Activated gamma-delta T cell treated with anti-CD3 and anti-CD28 coated beads, Interleukin-2, amount 50 U/mL, for 16 hours (primary cell): ENCODE results near the gene AFF3.

ENCODE experiments used
- DNase-seq: peaks from one replicate; pipeline ENCODE4 v3.0.0-alpha.2; 2020; ENCODE audit warnings: low read depth

Gene AFF3

DNA sequence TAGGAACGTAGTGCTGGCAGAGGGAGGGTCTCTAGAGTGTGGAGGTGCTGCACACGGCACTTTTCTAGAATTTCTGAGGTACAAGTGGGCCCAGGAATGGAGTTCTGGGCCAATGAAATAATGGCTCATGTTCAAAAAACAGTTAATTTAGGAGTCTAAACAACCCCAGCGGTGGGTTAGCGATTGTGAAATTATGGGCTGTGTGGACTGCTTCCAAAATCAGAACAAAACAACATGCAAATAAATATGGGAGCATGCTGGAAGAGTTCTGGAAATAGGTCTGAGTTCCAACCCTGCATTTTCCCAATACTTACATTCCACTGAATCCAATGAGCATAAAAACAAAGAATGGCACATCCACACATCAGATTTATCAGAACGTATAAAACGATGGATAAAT lies 317.6 kb downstream of the AFF3 start:
- no peak for DNase-seq

DNA sequence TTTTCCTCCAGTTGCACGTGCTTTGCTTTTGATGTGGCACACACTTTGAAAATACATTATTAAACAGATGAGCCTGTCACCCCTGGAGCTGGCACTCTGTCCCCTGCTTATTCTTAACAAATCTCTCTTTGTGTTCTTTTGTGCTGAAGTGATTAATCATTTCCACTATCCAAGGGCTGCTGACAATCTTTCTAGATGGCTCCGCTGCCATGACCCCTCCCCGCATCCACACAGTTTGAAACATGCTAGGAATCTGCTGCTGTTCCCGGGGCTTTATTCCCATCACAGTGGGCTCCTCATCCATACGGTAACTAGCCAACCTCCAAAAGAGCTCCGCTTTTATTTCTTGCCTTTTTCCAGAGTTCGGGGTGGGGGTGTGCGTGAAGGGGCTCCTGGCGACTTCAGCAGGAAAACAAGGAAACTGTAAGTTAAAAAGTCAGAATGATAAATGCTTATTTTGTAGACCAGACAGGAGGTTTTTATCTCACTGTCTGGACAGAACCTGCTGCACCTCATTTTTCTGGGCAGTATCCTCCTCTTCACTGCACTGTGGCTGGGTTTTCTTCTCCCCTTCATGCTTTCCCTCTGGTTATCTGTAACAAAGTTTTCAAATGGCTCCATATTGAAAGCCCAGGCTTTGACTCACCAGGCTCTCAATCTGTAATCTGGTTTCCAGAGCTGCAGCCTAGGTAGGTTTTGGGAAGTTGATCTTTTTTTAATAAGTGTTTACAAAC lies 319.7 kb downstream of the AFF3 start:
- no peak for DNase-seq

DNA sequence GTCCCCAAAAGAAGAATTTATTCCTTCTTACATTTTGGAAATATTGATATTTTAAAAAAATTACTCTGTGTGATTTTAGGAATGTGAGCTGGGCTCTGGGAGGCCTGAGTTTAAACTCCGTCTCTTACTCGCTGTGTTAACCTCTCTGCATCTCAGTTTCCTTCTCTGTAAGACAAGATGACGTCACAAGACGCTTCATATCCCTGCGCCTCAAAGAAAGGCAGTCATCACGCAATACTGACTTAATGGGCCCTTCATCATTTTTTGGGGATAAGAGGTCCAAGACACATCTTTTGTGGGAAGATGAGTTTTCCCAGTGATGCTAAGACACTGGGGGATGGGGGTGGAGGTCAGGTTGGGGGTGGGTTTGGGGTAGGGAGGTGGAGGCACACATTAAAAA lies 320.4 kb downstream of the AFF3 start:
- no peak for DNase-seq

DNA sequence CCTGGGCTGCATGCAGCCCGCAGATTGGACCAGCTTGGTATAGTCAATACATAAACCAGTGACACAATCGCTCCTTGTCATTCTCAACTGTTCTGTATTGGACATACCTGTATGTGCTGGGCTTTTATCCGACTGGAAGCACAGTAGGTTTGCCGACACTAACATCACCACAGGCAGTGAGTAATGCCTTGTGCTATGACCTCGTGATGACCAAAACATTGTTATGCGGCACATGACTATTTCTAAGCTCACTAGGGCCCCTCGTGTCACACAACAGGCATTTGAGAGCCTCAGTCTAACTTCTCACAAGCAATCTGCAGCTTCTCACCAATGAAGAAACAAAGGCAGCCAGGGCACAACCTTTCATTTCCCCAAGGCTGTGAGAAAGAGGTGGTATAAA lies 320.8 kb downstream of the AFF3 start:
- no peak for DNase-seq

DNA sequence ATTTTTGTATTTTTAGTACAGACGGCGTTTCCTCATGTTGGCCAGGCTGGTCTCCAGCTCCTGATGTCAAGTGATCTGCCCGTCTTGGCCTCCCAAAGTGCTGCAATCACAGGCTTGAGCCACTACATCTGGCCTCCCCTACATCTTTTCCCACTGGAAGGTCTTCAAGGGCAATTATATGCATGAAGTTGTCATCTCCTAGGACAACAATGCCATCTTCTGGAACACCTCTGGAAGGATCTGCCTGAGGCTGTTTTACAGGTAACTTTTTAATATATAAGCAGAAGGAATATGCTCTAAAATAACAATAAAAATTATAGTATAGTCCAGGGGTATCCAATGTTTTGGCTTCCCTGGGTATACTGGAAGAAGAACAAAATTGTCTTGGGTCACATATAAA lies 321.4 kb downstream of the AFF3 start:
- DNase-seq = no peak

DNA sequence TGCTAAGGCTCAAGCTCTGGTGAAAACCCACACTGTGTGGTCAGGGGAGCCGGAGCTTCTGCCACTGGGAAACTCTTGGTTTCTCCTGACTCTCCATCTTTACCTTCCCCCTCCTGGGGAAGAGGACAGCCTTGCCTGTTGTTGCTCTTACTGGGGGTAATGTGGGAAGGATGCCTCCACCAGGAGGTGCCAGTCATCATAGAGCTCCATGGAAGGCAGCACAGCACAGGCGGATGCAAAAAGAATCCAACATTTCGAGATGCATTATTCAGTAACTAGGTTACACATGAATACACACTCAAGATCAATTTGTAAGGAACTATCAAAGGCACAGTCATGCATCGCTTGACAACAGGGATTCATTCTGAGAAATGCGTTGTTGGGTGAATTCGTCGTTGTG lies 322.6 kb downstream of the AFF3 start:
- DNase-seq = no peak

DNA sequence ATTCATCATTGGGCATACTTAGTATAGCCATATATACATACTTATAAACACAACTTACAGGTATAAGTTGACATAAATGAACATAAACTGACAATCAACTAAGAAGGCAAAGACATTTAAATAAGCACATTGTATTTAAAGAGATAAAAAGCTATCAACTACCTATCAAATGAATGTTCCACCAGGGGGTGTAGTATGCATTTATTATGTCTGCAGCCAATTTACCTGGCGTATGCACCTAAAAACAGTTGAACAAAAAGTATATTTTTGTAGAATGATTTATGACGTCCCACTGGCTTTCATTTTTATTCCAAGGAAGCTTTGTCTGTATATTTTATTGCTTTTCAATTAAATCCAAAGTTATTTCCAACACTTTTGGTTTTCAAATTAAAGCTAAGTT lies 323.5 kb downstream of the AFF3 start:
- DNase-seq = no peak

DNA sequence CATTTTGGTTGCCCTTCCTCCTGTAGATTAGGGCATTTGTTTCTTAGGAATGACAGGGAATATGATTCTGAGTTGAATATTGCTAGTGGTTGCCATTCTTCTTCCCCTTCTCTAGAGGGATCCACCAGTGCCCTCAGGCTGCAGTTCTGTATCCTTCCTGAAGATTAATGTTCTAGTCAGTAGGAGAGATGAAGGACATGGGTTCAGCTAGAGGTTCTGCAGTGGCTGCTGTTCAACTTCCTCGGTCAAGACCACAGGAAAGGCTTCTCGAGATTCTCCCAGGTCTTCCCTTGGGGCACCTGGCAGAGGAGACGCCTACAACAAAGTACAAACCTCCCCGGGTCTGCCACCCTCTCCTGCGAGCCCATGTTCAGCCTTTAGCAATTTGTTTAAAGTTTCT lies 325.5 kb downstream of the AFF3 start:
- DNase-seq = no peak

DNA sequence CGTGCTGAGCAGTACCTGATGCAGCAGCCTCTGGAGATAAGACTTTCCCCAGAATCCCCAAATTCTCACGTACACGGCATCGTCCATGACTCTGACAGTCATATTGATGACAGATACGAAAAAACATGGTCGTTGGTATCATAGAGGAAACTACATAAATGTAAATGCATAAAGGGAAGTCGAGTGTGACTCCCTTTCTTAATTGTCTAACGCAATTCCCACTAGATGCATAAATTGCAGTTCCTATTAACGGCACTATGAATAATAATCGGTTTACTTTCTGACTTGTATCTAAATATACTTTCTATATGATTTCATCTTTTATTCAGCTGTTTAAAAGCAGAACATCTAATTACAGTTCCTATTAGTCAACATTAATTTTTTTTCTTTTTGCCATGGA lies 330.0 kb downstream of the AFF3 start:
- no peak for DNase-seq

DNA sequence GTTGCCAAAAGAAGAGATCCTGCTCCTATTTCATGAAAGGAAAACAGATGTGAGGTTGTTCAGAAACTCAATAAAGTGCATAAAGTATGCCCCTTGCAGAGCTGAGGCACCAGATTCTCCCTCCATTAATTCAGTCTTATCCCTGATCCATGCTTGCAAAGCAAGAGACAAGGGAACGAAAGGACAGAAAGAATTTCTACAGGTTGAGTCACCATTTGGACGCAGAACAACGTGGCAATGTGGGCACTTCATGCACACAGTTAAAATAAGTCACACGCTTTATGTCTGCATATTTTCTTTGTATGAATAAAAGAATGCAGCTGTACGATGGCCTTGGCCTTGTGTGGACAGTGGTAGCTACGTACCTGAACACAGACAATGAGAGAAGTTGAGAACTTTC lies 330.8 kb downstream of the AFF3 start:
- DNase-seq = no peak

DNA sequence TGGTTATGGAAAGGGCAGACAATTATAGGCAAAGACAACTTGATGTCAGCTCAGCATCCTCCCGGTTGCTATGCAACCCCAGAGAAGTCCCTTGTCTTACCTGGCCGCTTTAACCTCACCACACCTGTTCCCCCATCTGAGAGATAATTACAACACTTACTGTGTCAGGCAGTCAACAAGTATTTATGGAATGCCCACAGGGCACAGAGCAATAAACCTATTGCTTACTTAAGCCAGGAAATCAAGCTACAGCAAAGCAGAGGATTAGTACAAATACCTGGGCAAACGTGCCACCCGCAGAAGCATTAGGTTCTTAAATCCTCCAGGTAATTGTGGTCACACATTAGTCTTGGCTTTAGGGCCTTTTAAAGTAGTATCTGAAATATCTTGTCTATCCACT lies 332.2 kb downstream of the AFF3 start:
- DNase-seq = no peak

DNA sequence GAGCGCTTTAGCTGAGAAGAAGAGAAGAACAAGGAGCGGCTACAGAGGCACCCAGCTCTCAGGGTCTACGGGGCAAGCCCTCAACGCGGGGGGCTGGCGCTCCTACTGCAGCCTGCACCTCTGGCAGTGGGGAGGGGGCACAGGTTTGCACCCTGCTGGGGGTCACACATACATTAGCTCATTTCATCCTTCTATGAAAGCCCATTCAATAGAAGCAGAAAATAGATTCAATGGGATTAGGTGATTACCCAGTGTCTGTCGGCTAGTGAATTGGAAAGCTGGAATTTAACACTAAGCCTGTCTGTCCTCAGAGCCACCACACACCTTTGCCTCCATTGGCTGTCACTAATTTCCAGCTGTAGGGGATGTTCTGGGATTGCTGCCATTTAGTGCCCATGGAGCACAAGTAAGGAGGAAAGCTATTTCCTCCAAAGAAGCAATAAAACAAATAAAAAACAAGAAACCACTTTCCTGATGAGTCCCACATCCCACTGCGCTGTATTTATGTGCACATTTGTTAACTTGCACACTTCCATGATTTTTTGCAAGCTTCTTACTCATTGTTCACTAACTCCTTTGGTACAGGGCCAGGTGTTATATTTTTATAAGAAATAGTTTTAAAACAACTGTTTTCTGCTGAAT lies 333.0 kb downstream of the AFF3 start:
- DNase-seq = no peak

DNA sequence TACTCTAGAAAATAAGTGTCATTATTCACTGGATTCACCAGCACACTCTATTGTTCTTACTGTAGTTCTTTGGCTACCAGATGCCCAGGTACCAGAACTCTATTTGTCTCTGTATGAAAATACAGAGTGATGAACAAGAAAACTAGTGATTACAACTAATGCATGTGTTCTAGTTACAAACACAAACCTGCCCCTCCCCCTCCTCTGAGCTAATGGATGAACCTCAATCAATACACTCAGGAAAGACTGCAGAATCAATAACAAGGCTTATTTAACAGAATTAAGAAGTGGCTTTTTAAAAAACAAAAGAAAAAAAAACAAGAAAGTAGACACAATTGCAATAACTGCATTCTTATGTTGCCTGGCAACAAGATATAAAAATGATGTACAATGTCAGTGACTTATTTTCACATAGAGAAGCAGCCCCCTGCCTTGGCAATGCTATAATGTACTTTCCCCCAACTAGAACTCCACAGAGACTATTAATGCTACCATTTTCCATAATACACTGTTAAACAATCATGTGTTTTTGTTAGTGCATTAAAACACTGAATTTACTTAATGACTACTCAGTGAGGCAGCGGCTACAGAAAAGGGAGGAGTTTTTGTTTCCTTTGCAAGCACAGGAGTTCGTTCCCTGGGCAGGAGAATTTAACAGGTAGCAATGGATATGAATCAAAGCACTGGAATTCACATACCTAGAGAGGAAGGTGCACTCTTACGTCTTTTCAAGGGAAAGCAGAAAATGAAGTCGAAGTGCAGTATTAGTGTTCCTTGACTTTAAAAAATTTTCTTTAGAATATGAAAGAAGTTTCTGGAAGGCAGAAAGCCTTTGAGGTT lies 333.8 kb downstream of the AFF3 start:
- no peak for DNase-seq

DNA sequence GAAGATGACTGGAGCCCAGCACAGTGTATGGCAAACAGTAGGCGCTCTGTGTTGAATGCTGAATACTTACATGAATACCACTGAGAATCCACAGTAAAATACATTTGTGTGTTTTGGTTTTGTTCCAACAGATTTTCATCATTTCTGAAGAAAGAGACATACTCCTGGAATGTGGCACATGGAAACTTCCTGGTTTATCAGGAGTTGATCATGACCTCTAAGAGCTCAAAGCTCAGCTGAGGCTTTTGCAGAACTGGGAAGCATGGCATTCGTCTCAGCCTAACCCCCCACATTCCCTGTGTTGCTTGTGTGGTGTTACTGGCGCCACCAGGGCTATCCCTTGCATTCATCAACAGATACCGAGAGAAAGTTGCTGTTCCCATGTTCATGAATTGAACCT lies 335.6 kb downstream of the AFF3 start:
- DNase-seq = no peak

DNA sequence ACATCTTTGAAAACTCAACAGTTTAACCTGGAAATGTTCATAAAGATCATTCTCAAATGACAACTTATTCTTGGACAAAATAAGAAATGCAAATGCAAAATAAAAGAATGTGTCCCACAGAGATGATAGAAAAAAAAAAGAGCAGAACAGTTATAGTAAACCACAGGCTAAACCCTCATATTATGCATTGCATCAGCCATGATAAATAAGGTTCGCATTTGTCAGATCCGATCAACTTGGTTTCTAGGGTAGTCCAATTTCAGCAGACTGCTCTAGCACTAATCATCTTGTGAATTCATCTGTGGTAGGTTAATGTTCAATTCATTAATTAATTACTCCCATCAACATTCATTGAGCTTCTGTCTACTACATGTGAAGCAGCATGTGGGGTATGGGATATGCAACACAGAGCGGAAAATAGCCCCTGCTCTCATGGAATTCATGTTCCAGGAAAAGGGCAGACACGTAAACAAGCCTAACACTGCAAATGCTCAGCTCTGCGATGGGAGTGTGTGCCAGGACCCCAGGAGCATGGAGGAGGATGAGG lies 336.4 kb downstream of the AFF3 start:
- no peak for DNase-seq

DNA sequence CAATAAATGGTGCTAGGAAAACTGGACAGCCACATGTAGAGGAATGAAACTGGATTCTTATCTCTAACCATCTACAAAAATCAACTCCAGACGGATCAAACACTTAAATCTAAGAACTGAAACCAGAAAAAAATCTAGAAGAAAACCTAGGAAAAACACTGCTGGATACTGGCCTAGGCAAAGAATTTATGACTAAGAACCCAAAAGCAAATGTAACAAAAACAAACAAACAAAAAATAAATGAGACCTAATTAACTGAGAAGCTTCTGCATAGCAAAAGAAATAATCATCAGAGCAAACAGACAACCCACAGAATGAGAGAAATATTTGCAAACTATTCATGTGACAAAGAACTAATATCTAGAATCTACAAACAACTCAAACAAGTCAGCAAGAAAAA lies 338.5 kb downstream of the AFF3 start:
- DNase-seq = no peak

DNA sequence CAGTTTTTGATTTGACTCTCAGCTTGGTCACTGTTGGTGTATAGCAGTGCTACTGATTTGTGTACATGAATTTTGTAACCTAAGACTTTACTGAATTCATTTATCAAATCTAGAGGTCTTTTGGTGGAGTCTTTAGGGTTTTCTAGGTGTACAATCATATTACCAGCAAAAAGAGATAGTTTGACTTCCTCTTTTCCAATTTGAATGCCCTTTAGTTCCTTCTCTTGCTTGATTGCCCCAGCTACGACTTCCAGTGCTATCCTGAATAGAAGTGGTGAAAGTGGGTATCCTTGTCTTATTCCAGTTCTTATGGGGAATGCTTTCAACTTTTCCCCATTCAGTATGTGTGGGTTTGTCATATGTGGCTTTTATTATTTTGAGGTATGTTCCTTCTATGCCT lies 339.7 kb downstream of the AFF3 start:
- DNase-seq = no peak

DNA sequence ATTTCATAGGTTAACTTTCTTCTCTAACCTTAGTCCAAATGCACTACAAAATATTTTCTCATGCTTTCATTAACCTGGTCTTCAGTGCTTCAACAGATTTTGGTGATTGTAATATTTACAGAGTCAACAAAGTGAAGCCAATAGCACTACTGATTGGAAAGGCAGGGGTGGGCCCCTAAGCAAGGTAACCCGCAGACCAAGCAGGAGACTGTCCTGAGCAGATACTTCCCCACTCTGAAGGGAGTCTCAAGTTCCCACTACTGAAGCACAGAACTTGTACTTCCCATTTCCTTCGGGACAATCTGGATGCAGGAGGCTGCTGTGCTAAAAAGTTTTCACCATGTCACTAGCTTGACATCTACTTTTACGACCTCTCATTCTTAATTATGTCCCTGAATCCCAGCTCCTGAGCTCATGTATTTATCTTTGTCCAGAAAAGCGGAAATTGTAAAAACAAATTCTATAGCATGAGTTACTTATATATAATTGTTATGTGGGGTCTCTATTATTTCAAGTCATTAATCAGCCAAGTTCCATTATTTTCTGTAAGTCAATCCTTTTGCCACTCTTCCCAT lies 341.0 kb downstream of the AFF3 start:
- no peak for DNase-seq

DNA sequence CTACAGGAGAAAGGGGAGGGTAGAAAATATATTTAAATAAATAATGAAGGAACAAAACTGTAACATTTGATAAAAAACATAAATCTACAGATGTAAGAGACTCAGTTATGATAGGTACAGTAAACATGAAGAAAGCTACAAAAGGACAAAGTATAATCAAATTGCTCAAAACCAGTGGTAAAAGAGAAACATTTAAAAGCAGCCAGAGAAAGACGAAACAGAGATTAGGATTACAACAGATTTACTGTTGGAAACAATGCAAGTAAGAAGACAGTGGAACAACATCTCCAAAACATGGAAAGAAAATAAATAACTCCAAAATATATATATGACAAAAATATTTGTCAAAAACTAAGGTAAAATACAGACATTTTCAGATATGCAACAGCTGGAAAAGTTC lies 344.9 kb downstream of the AFF3 start:
- DNase-seq = no peak

DNA sequence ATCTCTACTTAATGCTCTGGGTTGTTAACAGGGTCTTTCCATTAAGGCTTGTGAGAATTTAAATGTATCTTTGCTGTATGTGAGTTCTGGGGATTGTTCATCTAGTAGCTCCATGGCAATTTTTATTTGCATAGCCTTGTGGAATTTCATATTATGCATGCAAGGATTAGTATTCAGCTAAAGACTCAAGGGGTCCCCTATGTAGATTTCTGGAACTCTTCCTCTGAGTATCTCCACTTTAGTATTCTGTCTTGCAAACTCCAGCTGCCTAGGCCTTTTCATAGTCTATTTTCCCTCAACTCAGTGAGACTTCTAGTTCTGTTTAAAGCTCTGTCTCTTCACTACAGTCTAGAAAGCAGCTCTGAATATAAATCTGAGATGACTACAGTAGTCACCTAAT lies 348.0 kb downstream of the AFF3 start:
- no peak for DNase-seq

DNA sequence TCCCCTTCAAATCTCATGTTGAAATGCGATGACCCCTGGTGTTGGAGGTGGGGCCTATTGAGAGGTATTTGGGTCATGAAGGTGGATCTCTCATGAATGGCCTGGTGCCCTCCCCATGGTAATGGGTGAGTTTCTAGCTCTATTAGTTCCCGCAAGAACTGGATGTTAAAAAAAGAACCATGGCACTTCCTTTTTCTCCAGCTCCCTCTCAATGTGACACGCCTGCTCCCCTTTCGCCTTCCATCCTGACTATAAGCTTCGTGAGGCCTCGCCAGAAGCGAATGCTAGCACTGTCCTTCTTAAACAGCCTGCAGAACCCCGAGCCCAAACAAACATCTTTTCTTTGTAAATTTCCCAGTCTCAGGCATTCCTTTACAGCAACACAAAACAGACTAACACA lies 349.4 kb downstream of the AFF3 start:
- no peak for DNase-seq

DNA sequence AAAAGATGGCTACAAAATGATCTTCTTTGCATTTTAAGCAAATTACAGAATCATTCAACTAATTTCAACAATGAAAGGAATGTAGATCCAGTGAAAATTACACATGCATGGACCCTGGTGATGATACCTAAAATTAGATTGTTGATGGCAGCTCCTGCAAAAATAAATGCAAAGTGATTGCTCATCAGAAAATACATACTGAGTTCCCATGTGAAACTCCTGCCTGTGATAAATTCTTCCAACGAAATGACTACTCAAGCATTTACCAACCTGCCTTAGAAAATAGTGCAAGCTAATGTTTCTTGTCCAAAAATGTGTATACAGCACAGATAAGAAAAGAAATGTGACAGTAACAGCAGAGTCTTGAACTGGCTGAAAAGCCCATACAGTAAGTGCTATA lies 352.5 kb downstream of the AFF3 start:
- DNase-seq = no peak
